ENCODE measurements around the gene PPP1R3F. TPM values are rescaled to one million over a fixed set of nuclear protein-coding genes. Genes with fewer than 3 reads are reported as not detected.

PPP1R3F gene
- total RNA-seq, 1 donor: 5.6 TPM

DNA sequence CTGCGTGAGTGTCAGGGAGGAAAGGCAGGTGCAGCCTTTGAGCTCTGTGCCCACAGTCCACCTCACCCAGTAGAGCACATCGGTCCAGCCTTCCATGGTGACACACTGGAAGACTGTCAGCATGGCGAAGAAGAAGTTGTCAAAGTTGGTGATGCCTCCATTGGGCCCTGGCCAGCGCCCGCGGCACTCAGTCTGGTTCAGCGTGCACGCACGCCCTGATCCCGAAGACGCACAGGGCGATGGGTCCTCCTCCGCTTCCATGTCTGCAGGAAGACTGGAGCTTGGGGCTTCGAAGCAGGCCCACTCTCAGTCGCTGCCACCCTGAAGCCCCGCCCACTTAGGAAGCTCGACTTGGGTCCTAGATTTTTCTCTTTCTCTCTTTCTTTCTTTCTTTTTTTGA is 41.4 kb upstream of the PPP1R3F start:
- TF ChIP-seq CTCF (IDR thresholded peaks at IDR 0.05; ENCODE audit: insufficient read depth, low read depth, low read length): no peak
- DNase-seq (ENCODE audit: low read depth): no peak
- H3K4me3 ChIP-seq (ENCODE audit: low read depth, low read length): no peak overlapping the region

DNA sequence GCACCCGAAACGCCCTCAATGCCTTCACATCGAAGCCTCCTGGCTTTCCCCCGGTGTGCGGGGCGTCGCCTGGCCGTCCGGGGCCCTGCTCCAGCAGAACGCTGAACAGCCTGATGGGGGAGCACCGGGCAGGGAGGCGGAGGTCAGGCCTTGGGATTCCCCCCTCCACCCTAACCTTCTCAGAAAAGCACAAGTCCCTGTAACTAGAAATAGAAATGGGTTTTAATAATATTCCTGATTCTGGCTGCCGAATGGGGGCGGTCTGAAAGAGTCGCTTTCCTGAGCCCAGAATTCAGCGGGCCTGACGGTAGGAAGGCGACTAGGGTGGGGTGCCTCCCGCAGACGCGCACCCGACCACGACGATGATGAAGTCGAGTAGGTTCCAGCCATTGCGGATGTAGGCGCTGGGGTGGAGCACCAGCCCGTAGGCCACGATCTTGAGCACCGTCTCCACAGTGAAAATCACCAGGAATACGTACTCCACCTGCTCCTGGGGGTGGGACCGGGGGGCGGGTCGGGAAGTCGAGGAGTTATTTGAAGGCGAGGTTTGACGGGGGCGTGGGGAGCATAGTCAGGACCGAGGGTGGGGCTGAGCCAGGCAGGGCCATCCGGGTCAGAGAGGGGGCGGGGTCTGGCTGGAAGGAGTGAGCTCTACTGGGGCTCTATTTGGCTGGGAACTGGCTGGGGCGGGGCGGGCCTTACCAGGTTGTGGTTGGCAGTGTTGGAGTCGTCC is 38.9 kb upstream of the PPP1R3F start:
- DNase-seq (ENCODE audit: low read depth): no peak
- peak overlapping the region; percentile 2 for H3K4me3 ChIP-seq (ENCODE audit: low read depth, low read length)
- no peak for TF ChIP-seq CTCF (IDR thresholded peaks at IDR 0.05; ENCODE audit: insufficient read depth, low read depth, low read length)

DNA sequence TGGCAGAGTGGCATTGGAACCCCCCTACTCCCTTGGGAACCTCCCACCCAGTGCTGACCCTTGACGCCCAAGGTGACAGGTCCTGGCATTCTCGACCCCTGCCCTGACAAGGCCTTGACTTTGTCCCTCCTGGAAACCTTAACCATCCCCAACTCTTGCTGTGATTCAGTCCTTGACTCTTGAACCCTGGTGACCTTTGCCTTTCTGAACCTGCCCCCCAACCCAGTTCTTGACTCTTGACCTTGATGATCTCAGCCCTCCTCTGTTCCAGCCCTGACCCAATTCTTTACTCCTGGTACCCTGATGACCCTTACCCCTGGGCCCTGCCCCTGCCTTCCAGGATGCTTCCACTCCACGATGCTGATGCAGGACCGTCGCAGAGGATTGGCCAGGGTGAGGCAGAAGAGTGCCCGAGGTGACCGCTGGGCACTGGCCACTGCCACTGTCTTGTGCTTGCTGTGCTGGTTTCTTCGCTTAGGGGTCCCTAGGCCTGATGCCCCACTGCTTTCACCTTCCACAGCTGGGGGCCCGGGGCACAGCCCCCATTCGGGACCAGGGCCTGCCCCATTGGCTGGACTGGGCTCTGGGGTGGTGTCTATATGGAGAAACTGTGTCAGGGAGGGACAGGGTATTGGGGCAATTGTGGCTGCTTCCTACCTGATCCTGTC is 38.1 kb upstream of the PPP1R3F start:
- no peak for TF ChIP-seq CTCF (IDR thresholded peaks at IDR 0.05; ENCODE audit: insufficient read depth, low read depth, low read length)
- no peak overlapping the region for H3K4me3 ChIP-seq (ENCODE audit: low read depth, low read length)
- no peak for DNase-seq (ENCODE audit: low read depth)

- DNase-seq (ENCODE audit: low read depth): no peak
- H3K4me3 ChIP-seq (ENCODE audit: low read depth, low read length): no peak overlapping the region
- TF ChIP-seq CTCF (IDR thresholded peaks at IDR 0.05; ENCODE audit: insufficient read depth, low read depth, low read length): no peak
Measured at GRCh38 chrX:49232525-49232924, 37.1 kb upstream of the PPP1R3F start.

DNA sequence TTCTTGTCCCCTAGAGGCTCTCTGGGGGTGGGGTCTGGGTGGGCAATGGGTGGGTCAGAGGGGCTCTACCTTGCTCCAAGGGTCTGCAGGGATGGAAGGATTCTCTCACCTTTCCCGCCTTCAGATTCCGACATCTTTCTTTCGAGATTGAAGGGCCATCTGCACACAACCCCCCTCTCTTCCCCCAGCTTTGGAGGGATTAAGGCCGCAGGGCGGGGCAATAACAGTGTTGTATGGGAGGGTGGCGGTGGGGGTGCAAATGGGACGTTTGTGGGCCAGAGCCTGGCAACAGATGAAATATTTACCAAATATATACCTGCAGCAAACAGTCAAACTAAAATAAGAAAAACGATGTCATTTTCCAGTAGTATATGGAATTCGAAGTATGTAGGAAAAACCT is 36.4 kb upstream of the PPP1R3F start, which contains the start of gene CACNA1F:
CACNA1F (minus strand) TSS at position 165 of the 400 bp plus-strand sequence; CDS start at position 134, 31 bp downstream.
- H3K4me3 ChIP-seq (ENCODE audit: low read depth, low read length): no peak within 1 kb of the TSS
- DNase-seq (ENCODE audit: low read depth): no peak
- no peak for TF ChIP-seq CTCF (IDR thresholded peaks at IDR 0.05; ENCODE audit: insufficient read depth, low read depth, low read length)

DNA sequence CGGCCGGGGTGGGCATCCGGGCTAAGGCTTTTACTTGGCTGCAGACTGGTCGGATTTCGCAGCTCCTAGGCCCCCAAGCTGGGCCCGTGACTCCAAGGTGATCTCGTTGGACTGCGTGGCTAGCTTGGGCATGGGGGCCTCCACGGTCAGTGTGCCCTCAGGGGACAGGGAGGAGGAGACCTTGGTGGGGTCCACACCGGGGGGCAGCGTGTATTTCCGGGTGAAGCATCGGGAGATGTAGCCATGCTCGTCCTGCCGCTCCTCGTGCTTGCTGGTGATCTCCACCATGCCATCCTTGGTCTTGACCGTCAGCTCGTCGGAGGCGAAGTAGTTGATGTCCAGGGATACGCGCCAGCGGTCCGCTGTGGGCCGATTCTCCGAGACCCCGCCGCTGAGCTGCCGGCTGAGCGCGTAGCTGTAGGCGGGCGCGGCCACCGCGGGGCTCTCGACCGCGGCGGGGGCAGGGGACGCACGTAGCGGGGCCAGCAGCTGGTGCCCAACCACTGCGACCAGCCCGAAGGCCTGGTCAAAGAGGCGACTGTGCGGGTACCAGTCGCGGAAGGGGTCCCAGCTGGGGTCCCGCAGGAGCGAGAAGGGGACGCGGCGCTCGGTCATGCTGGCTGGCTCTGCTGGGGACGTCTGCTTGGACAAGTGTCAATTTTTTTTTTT is 35.6 kb upstream of the PPP1R3F start:
- no peak for TF ChIP-seq CTCF (IDR thresholded peaks at IDR 0.05; ENCODE audit: insufficient read depth, low read depth, low read length)
- H3K4me3 ChIP-seq (ENCODE audit: low read depth, low read length): no peak overlapping the region
- no peak for DNase-seq (ENCODE audit: low read depth)

Measured in fibroblast of villous mesenchyme (primary cell).